K562 treated with DMSO at 1 percent for 4 hours (cell line): Measurements from ENCODE around the gene SLX1B. TPM values are rescaled to one million over a fixed set of nuclear protein-coding genes. Genes with fewer than 3 reads are reported as not detected.

Source experiments
- total RNA-seq: library from RNA; unstranded; fragments of 300-600 nt; gene quantifications from 2 replicates; pipeline ENCODE4 v1.2.3, GENCODE V29; 2022; ENCODE audit not compliant: insufficient read depth

Gene SLX1B
- 14.3 and 24.3 TPM in 2 replicates for total RNA-seq

DNA sequence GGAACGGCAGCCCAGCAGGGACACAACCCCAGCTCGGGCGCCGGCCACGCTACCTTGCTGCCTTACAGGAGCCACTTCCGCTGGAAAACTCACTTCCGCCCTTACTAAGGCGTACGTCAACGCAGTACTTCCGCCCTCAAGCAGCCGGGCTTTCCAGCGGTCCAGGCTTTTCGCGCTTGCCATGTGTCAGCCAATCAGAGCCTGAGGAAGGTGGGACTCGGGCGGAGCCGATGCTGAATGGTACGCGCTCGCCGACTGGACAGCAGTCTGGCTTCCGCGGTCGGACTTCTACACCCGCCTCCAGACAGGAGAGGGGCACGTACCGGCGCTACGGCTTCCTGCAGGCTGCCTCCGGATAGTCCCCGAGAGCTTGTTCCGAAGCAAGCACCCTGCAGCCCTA is at the start of gene SLX1B, which contains the start of gene BOLA2:
TSS of gene SLX1B (plus strand) at position 265 of the 400 bp plus-strand sequence.
TSS of gene BOLA2 (minus strand) at position 83 of the 400 bp plus-strand sequence. CDS start 98 bp downstream, outside the sequence.

DNA sequence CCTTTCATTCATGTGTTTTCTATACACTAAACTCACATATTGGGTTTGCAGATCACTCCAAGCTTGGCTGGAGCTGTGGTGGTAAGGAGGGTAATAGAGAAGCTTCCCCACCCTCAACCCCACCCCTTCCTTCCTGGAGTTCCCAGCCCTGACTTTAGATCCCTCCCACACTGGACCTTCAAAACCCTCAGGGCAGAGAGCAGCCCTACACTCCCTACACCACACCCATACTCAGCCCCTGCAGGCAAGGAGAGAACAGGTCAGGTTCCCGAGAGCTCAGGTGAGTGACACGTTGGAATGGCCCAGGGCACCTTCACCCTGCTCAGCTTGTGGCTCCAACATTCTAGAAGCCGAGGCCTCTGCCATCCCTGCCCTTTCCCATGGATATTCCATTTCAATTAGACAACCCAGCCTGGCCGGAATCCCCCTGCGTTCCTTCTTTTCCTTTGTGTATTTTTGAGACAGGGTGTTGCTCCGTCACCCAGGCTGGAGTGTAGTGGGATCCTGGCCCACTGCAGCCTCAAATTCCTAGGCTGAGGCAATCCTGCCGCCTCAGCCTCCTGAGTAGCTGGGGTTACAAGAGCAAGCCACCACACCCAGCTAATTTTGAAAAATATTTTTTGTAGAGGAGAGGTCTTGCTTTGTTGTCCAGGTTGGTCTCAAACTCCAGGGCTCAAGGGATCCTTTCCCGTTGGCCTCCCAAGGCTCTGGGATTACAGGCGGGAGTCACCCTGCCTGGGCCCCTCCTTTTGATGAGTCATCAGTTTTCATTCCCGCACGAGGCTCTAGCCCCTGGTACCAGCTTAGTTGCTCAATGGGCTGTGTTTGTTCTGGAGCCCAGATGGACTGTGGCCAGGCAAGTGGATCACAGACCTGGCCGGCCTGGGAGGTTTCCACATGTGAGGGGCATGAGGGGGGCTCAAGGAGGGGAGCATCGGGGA is 5.6 kb downstream of the SLX1B start, which contains the start of gene SULT1A4:
TSS of gene SULT1A4 (plus strand) at position 208 of the 941 bp plus-strand sequence. CDS start 1,473 bp downstream, outside the sequence.

DNA sequence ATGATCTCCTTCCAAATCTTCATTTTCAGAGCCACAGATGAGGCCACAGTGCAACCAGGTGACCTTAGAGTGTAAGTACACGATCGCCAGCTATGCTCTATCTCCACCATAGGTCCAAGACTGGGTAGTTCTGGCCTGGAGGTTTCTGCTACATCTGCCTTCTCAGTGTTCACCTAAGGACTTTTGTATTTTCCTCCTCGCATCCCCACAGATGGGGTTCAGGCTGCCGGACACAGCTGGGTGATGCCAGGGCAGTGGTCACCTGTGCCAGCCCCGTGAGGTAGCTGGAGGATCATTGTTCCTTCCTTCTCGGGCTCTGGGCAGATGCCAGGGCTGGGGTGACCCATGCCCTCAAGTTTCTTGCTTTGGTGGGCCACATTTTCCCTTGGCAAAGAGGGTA is 52.0 kb downstream of the SLX1B start, which contains the start of gene NPIPB12:
TSS of gene NPIPB12 (minus strand) at position 101 of the 400 bp plus-strand sequence.

Other genes starting within 250 kb of the SLX1B start
- gene NPIPB11, start 47.8 kb upstream of the SLX1B start, total RNA-seq = 1.1 and 1.2 TPM in 2 replicates
- gene BOLA2, start 182 bp upstream of the SLX1B start, total RNA-seq = 13.2 and 13.6 TPM in 2 replicates
- gene SULT1A4, start 5.4 kb downstream of the SLX1B start, total RNA-seq = 15.7 and 16.0 TPM in 2 replicates
- gene NPIPB12, start 51.9 kb downstream of the SLX1B start, total RNA-seq = 11.9 and 33.4 TPM in 2 replicates
- 78.9 and 139 TPM in 2 replicates for gene SPN, start 208.7 kb downstream of the SLX1B start, total RNA-seq
- 240 and 278 TPM in 2 replicates for gene QPRT, start 224.6 kb downstream of the SLX1B start, total RNA-seq